HG02885 (cell line): ENCODE results near the gene METAP1D.

Experiments
- ATAC-seq: cut with Tn5 transposase; IDR thresholded peaks from one replicate; pipeline ENCODE4 v1.9.1; 2021; ENCODE audit warnings: mild to moderate bottlenecking; ENCODE audit not compliant: unreplicated experiment, poor library complexity

Gene METAP1D

GRCh38 chr2:172116107-172116506 is 116.4 kb downstream of the METAP1D start:
- no peak for ATAC-seq

GRCh38 chr2:172119089-172119488 is 119.3 kb downstream of the METAP1D start:
- ATAC-seq, result no peak

- ATAC-seq, result no peak
Measured at GRCh38 chr2:172120118-172120517, 120.4 kb downstream of the METAP1D start.

GRCh38 chr2:172128484-172128883 is 128.7 kb downstream of the METAP1D start:
- ATAC-seq, result no peak

GRCh38 chr2:172129404-172129803 is 129.7 kb downstream of the METAP1D start:
- ATAC-seq, result no peak
